Measurements from ENCODE around the gene ZER1.

Gene ZER1

GRCh38 chr9:128735373-128735772 lies 36.4 kb downstream of the ZER1 start:
- DNase-seq (ENCODE audit: low read depth): no peak
- H3K4me3 ChIP-seq (ENCODE audit: low read length): no peak overlapping the region
- no peak for TF ChIP-seq CTCF (conservative IDR thresholded peaks at IDR 0.05; ENCODE audit: low read depth, low read length)

GRCh38 chr9:128733256-128733655 lies 38.5 kb downstream of the ZER1 start:
- peak; percentile 61 for DNase-seq (ENCODE audit: low read depth)
- TF ChIP-seq CTCF (conservative IDR thresholded peaks at IDR 0.05; ENCODE audit: low read depth, low read length): peak; percentile 87
- peak overlapping the region; percentile 17 for H3K4me3 ChIP-seq (ENCODE audit: low read length)

- DNase-seq (ENCODE audit: low read depth): no peak
- no peak overlapping the region for H3K4me3 ChIP-seq (ENCODE audit: low read length)
- no peak for TF ChIP-seq CTCF (conservative IDR thresholded peaks at IDR 0.05; ENCODE audit: low read depth, low read length)
Measured at GRCh38 chr9:128732576-128732975, 39.2 kb downstream of the ZER1 start.

GRCh38 chr9:128731691-128732090 lies 40.0 kb downstream of the ZER1 start:
- TF ChIP-seq CTCF (conservative IDR thresholded peaks at IDR 0.05; ENCODE audit: low read depth, low read length): no peak
- no peak overlapping the region for H3K4me3 ChIP-seq (ENCODE audit: low read length)
- DNase-seq (ENCODE audit: low read depth): no peak

- no peak for DNase-seq (ENCODE audit: low read depth)
Measured at GRCh38 chr9:128731093-128731492, 40.6 kb downstream of the ZER1 start.

GRCh38 chr9:128729766-128730517 lies 41.8 kb downstream of the ZER1 start:
- no peak overlapping the region for H3K4me3 ChIP-seq (ENCODE audit: low read length)
- DNase-seq (ENCODE audit: low read depth): no peak
- no peak for TF ChIP-seq CTCF (conservative IDR thresholded peaks at IDR 0.05; ENCODE audit: low read depth, low read length)

More at GRCh38 chr9:128731093-128731492, 40.6 kb downstream of the ZER1 start:
- no peak overlapping the region for H3K4me3 ChIP-seq (ENCODE audit: low read length)
- TF ChIP-seq CTCF (conservative IDR thresholded peaks at IDR 0.05; ENCODE audit: low read depth, low read length): no peak

- no peak for TF ChIP-seq CTCF (conservative IDR thresholded peaks at IDR 0.05; ENCODE audit: low read depth, low read length)
- DNase-seq (ENCODE audit: low read depth): no peak
- H3K4me3 ChIP-seq (ENCODE audit: low read length): no peak overlapping the region
Measured at GRCh38 chr9:128729302-128729701, 42.4 kb downstream of the ZER1 start.

Measured in retinal pigment epithelial cell (primary cell).